GM12891 (cell line): ENCODE measurements around the gene BLOC1S3.

Source experiments
- DNase-seq: peaks from one replicate; pipeline ENCODE4 v3.0.0; 2011; ENCODE audit warnings: low spot score; ENCODE audit not compliant: insufficient read length
- FAIRE-seq: peaks from 2 replicates; lab custom pipeline; 2011; peaks lifted over from hg19 to GRCh38; lab: Jason Lieb, UNC
- PAX5 ChIP-seq: IDR thresholded peaks from 2 replicates; pipeline ENCODE4 v1.6.1; 2011; ENCODE audit warnings: low read length, moderate library complexity, mild to moderate bottlenecking; ENCODE audit not compliant: insufficient read depth, severe bottlenecking
- POLR2A ChIP-seq: IDR thresholded peaks from 2 replicates; pipeline ENCODE4 v1.6.1; 2011; ENCODE audit warnings: low read depth, low read length, control low read depth
- POLR2AphosphoS5 ChIP-seq: IDR thresholded peaks from 2 replicates; pipeline ENCODE4 v1.6.1; 2011; ENCODE audit warnings: low read depth, low read length, control low read depth
- POU2F2 ChIP-seq: IDR thresholded peaks from 2 replicates; pipeline ENCODE4 v1.6.1; 2011; ENCODE audit warnings: low read depth, mild to moderate bottlenecking, control low read depth, low read length, moderate library complexity
- SPI1 ChIP-seq: IDR thresholded peaks from 2 replicates; pipeline ENCODE4 v1.6.1; 2011; ENCODE audit warnings: low read depth, low read length, control low read depth
- TAF1 ChIP-seq: IDR thresholded peaks from 2 replicates; pipeline ENCODE4 v1.6.1; 2011; ENCODE audit warnings: low read depth, low read length, control low read depth

The BLOC1S3 gene

GRCh38 chr19:45144431-45145269 is 33.9 kb upstream of the BLOC1S3 start:
- FAIRE-seq (no peak), DNase-seq (no peak)
- TF ChIP-seq SPI1 = no peak
- TF ChIP-seq POLR2A = no peak
- no peak for TF ChIP-seq TAF1
- TF ChIP-seq POLR2AphosphoS5 = no peak
- TF ChIP-seq POU2F2 = no peak
- no peak for TF ChIP-seq PAX5

- no peak for DNase-seq
- FAIRE-seq = no peak
- TF ChIP-seq POU2F2 (no peak), POLR2AphosphoS5 (no peak), PAX5 (no peak), POLR2A (no peak), SPI1 (no peak), TAF1 (no peak)
Measured at GRCh38 chr19:45145270-45146189, 33.1 kb upstream of the BLOC1S3 start.

GRCh38 chr19:45146251-45146650 is 32.3 kb upstream of the BLOC1S3 start:
- TF ChIP-seq PAX5 = no peak
- TF ChIP-seq SPI1 = no peak
- TF ChIP-seq POLR2AphosphoS5 = no peak
- no peak for TF ChIP-seq POLR2A
- no peak for TF ChIP-seq TAF1
- no peak for TF ChIP-seq POU2F2
- FAIRE-seq (no peak), DNase-seq (no peak)

- DNase-seq (no peak), FAIRE-seq (no peak)
- no peak for TF ChIP-seq TAF1
- no peak for TF ChIP-seq SPI1
- TF ChIP-seq PAX5 = no peak
- TF ChIP-seq POLR2A = no peak
- TF ChIP-seq POLR2AphosphoS5 = no peak
- TF ChIP-seq POU2F2 = no peak
Measured at GRCh38 chr19:45146741-45147205, 31.8 kb upstream of the BLOC1S3 start.

GRCh38 chr19:45147835-45148676 is 30.5 kb upstream of the BLOC1S3 start:
- TF ChIP-seq POLR2A (no peak), PAX5 (no peak), POLR2AphosphoS5 (no peak), SPI1 (no peak), TAF1 (no peak), POU2F2 (no peak)
- DNase-seq = peak; percentile 17
- FAIRE-seq = peak; percentile 26

GRCh38 chr19:45149129-45149528 is 29.5 kb upstream of the BLOC1S3 start:
- TF ChIP-seq PAX5 (no peak), TAF1 (no peak), SPI1 (no peak), POLR2A (no peak), POU2F2 (no peak), POLR2AphosphoS5 (no peak)
- DNase-seq (no peak), FAIRE-seq (no peak)

- no peak for DNase-seq
- FAIRE-seq = no peak
- no peak for TF ChIP-seq POLR2A
- TF ChIP-seq SPI1 = no peak
- TF ChIP-seq PAX5 = no peak
- no peak for TF ChIP-seq TAF1
- no peak for TF ChIP-seq POLR2AphosphoS5
Measured at GRCh38 chr19:45150180-45150579, 28.4 kb upstream of the BLOC1S3 start.

- DNase-seq = peak; percentile 20
- no peak for TF ChIP-seq TAF1
- TF ChIP-seq POLR2AphosphoS5 = no peak
- TF ChIP-seq POLR2A = no peak
- TF ChIP-seq POU2F2 = no peak
- TF ChIP-seq PAX5 = no peak
- TF ChIP-seq SPI1 = no peak
Measured at GRCh38 chr19:45150751-45151281, 27.8 kb upstream of the BLOC1S3 start.

GRCh38 chr19:45151320-45151719 is 27.3 kb upstream of the BLOC1S3 start:
- TF ChIP-seq SPI1 = no peak
- TF ChIP-seq PAX5 = no peak
- TF ChIP-seq POLR2A = no peak
- no peak for TF ChIP-seq POLR2AphosphoS5
- TF ChIP-seq TAF1 = no peak
- no peak for TF ChIP-seq POU2F2

More at GRCh38 chr19:45150751-45151281, 27.8 kb upstream of the BLOC1S3 start:
- no peak for FAIRE-seq

More at GRCh38 chr19:45151320-45151719, 27.3 kb upstream of the BLOC1S3 start:
- DNase-seq = peak; percentile 16
- FAIRE-seq = no peak
